ENCODE results near the gene UBE2G2. TPM values are rescaled to one million over a fixed set of nuclear protein-coding genes. Genes with fewer than 3 reads are reported as not detected.

Gene UBE2G2
- total RNA-seq, 1 donor from 2014 or later, result 67.4 TPM

- DNase-seq (ENCODE audit: low read depth) (no peak), FAIRE-seq (no peak)
- no peak overlapping the region for H3K4me3 ChIP-seq (ENCODE audit: low read depth, low read length)
- TF ChIP-seq CTCF (IDR thresholded peaks at IDR 0.05; ENCODE audit: insufficient read depth, low read length, severe bottlenecking), result no peak
- no peaks in the 10 kb centered on the region for H3K36me3 ChIP-seq (ENCODE audit: control insufficient read depth, insufficient read depth, low read length)
- H3K27me3 ChIP-seq (ENCODE audit: control insufficient read depth, insufficient read depth, low read length), result no peaks in the 10 kb centered on the region
These were observed 71.6 kb downstream of the UBE2G2 start for GRCh38 chr21:44730028-44730395.

- Histone ChIP-seq H3K36me3 (ENCODE audit: control insufficient read depth, insufficient read depth, low read length) (no peaks in the 10 kb centered on the region), H3K27me3 (ENCODE audit: control insufficient read depth, insufficient read depth, low read length) (no peaks in the 10 kb centered on the region), H3K4me3 (ENCODE audit: low read depth, low read length) (no peak overlapping the region)
- FAIRE-seq (no peak), DNase-seq (ENCODE audit: low read depth) (no peak)
- no peak for TF ChIP-seq CTCF (IDR thresholded peaks at IDR 0.05; ENCODE audit: insufficient read depth, low read length, severe bottlenecking)
These were observed 72.1 kb downstream of the UBE2G2 start for GRCh38 chr21:44729336-44730027.

GRCh38 chr21:44728716-44729115 is 72.9 kb downstream of the UBE2G2 start:
- DNase-seq (ENCODE audit: low read depth) (no peak), FAIRE-seq (no peak)
- Histone ChIP-seq H3K36me3 (ENCODE audit: control insufficient read depth, insufficient read depth, low read length) (no peaks in the 10 kb centered on the region), H3K4me3 (ENCODE audit: low read depth, low read length) (no peak overlapping the region), H3K27me3 (ENCODE audit: control insufficient read depth, insufficient read depth, low read length) (no peaks in the 10 kb centered on the region)
- TF ChIP-seq CTCF (IDR thresholded peaks at IDR 0.05; ENCODE audit: insufficient read depth, low read length, severe bottlenecking), result no peak

GRCh38 chr21:44727757-44728156 is 73.9 kb downstream of the UBE2G2 start:
- no peak for TF ChIP-seq CTCF (IDR thresholded peaks at IDR 0.05; ENCODE audit: insufficient read depth, low read length, severe bottlenecking)
- DNase-seq (ENCODE audit: low read depth) (no peak), FAIRE-seq (no peak)
- Histone ChIP-seq H3K36me3 (ENCODE audit: control insufficient read depth, insufficient read depth, low read length) (no peaks in the 10 kb centered on the region), H3K27me3 (ENCODE audit: control insufficient read depth, insufficient read depth, low read length) (no peaks in the 10 kb centered on the region), H3K4me3 (ENCODE audit: low read depth, low read length) (no peak overlapping the region)

GRCh38 chr21:44727321-44727720 is 74.3 kb downstream of the UBE2G2 start:
- H3K27me3 ChIP-seq (ENCODE audit: control insufficient read depth, insufficient read depth, low read length), result no peaks in the 10 kb centered on the region
- no peak for FAIRE-seq

More at GRCh38 chr21:44727321-44727720, 74.3 kb downstream of the UBE2G2 start:
- DNase-seq (ENCODE audit: low read depth), result no peak
- H3K4me3 ChIP-seq (ENCODE audit: low read depth, low read length), result no peak overlapping the region
- no peaks in the 10 kb centered on the region for H3K36me3 ChIP-seq (ENCODE audit: control insufficient read depth, insufficient read depth, low read length)
- TF ChIP-seq CTCF (IDR thresholded peaks at IDR 0.05; ENCODE audit: insufficient read depth, low read length, severe bottlenecking), result no peak

All from bronchial epithelial cell (primary cell).